PC-9 (cell line): ENCODE data around the gene NDST3. TPM values are rescaled to one million over a fixed set of nuclear protein-coding genes. Genes with fewer than 3 reads are reported as not detected.

Experiments
- BruUV-seq: library from RNA; stranded (reverse); fragments of 400-500 nt; replicated peaks from 2 replicates; lab custom pipeline; 2021; lab: Mats Ljungman, UMichigan
- CTCF ChIA-PET: fragments of 300-600 bp; sonication (Branson Sonifier 250); formaldehyde crosslinking; loops from one replicate; lab custom pipeline; 2022; ENCODE audit warnings: antibody characterized with exemption; lab: Charles Lee
- POLR2A ChIA-PET: fragments of 300-600 bp; sonication (Branson Sonifier 250); formaldehyde crosslinking; loops from one replicate; lab custom pipeline; 2022; ENCODE audit warnings: antibody characterized with exemption; ENCODE audit not compliant: unreplicated experiment; lab: Charles Lee
- DNase-seq, 2 experiments: peaks; one replicate each; pipeline versions ENCODE4 v3.0.0 to v3.0.0-alpha.2; 2015 to 2022; ENCODE audit warnings: mixed read lengths in 1 of 2
- H2AFZ ChIP-seq: fragments of 200-600 bp; sonication (generic); 2 replicates; pipeline ENCODE4 v1.8.1; 2017; ENCODE audit warnings: antibody characterized with exemption
- H3F3A ChIP-seq: fragments of 200-600 bp; sonication (generic); 2 replicates; pipeline ENCODE4 v1.8.1; 2017; ENCODE audit warnings: antibody characterized with exemption, mild to moderate bottlenecking, low read depth; ENCODE audit not compliant: insufficient read depth
- H3K27ac ChIP-seq: fragments of 200-600 bp; sonication (generic); 2 replicates; pipeline ENCODE4 v1.6.1; 2016; ENCODE audit warnings: mixed run types
- H3K27me3 ChIP-seq: fragments of 200-600 bp; sonication (generic); 2 replicates; pipeline ENCODE4 v1.6.1; 2016; ENCODE audit warnings: low read depth, mixed run types; ENCODE audit not compliant: insufficient read depth
- H3K36me3 ChIP-seq: fragments of 200-600 bp; sonication (generic); 2 replicates; pipeline ENCODE4 v1.6.1; 2016; ENCODE audit warnings: low read depth, mixed run types
- H3K4me1 ChIP-seq: fragments of 200-600 bp; sonication (generic); replicated peaks from 2 replicates; pipeline ENCODE4 v1.6.1; 2016; ENCODE audit warnings: mixed run types; ENCODE audit not compliant: insufficient read depth
- H3K4me2 ChIP-seq: fragments of 200-600 bp; sonication (generic); 2 replicates; pipeline ENCODE4 v1.6.1; 2017; ENCODE audit warnings: mixed run types
- H3K4me3 ChIP-seq: fragments of 200-600 bp; sonication (generic); 2 replicates; pipeline ENCODE4 v1.6.1; 2016; ENCODE audit warnings: mixed run types
- H3K79me2 ChIP-seq: fragments of 200-600 bp; sonication (generic); 2 replicates; pipeline ENCODE4 v1.6.1; 2017; ENCODE audit warnings: low read depth, mixed run types
- H3K9me2 ChIP-seq: fragments of 200-600 bp; sonication (generic); 2 replicates; pipeline ENCODE4 v1.8.1; 2017; ENCODE audit warnings: mild to moderate bottlenecking; ENCODE audit not compliant: insufficient read depth
- H3K9me3 ChIP-seq: fragments of 200-600 bp; sonication (generic); 2 replicates; pipeline ENCODE4 v1.8.1; 2016; ENCODE audit warnings: low read depth; ENCODE audit not compliant: insufficient read depth
- H4K20me1 ChIP-seq: fragments of 200-600 bp; sonication (generic); 2 replicates; pipeline ENCODE4 v1.8.1; 2017; ENCODE audit not compliant: insufficient read depth
- EZH2 ChIP-seq: fragments of 200-600 bp; sonication (generic); IDR thresholded peaks from 2 replicates; pipeline ENCODE4 v1.8.0; 2017; ENCODE audit warnings: antibody characterized with exemption, low read depth
- intact Hi-C: fragments of 100-400 bp; cut with micrococcal nuclease; formaldehyde crosslinking; loops from one replicate; pipeline ENCODE4 v1.10.0; 2022; ENCODE audit not compliant: unreplicated experiment
- total RNA-seq: library from RNA; stranded (reverse); gene quantifications from 2 replicates; pipeline ENCODE4 v1.2.3, GENCODE V29; 2021
- TF ChIP-seq, protein P1 (sequence below): fragments of 200-600 bp; sonication (generic); conservative IDR thresholded peaks from 2 replicates; pipeline ENCODE4 v1.6.1; 2017; ENCODE audit warnings: mixed run types, antibody characterized with exemption, mild to moderate bottlenecking, moderate library complexity

NDST3 gene
- total RNA-seq, 1 experiment from 2014 or later = 0.15 TPM

DNA sequence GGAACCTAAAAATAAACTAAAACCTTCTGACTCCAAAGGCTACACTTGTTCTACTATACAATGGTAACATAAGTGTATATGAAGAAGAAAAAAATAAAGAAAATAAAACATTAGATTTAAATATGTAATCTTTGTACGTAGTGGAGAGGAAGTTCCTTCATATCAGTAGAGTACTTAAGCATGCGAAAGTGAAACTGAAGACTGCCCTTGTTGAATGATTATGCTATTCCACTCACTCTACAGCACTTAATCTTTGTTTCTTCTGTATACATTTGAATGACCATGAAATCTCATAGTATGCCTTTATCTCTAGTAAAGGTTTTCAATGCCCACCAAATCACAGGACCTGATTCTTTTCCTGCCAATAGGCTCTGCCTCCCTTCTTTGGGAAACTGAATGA, 78.9 kb downstream of the NDST3 start:
- intact Hi-C loops = no loop called here
- Histone ChIP-seq H3K4me1 (no peaks in the 10 kb centered on the region), H2AFZ (no peak overlapping the region), H3K27ac (no peak overlapping the region), H3K79me2 (no peaks in the 10 kb centered on the region), H3F3A (no peaks in the 10 kb centered on the region), H3K4me3 (no peak overlapping the region), H3K9me2 (no peaks in the 10 kb centered on the region), H3K9me3 (no peaks in the 10 kb centered on the region), H3K36me3 (no peaks in the 10 kb centered on the region), H4K20me1 (no peaks in the 10 kb centered on the region), H3K4me2 (no peak overlapping the region), H3K27me3 (no peaks in the 10 kb centered on the region)
- no TSS peak for BruUV-seq
- no peak for DNase-seq
- ChIA-PET CTCF (no interaction called here), POLR2A (no interaction called here)
- TF ChIP-seq EZH2 = no peak
- TF ChIP-seq, protein P1, sequence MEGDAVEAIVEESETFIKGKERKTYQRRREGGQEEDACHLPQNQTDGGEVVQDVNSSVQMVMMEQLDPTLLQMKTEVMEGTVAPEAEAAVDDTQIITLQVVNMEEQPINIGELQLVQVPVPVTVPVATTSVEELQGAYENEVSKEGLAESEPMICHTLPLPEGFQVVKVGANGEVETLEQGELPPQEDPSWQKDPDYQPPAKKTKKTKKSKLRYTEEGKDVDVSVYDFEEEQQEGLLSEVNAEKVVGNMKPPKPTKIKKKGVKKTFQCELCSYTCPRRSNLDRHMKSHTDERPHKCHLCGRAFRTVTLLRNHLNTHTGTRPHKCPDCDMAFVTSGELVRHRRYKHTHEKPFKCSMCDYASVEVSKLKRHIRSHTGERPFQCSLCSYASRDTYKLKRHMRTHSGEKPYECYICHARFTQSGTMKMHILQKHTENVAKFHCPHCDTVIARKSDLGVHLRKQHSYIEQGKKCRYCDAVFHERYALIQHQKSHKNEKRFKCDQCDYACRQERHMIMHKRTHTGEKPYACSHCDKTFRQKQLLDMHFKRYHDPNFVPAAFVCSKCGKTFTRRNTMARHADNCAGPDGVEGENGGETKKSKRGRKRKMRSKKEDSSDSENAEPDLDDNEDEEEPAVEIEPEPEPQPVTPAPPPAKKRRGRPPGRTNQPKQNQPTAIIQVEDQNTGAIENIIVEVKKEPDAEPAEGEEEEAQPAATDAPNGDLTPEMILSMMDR = no peak

- POLR2A ChIA-PET = no interaction called here
- intact Hi-C loops = no loop called here
- H2AFZ ChIP-seq = no peak overlapping the region
Measured at GRCh38 chr4:118114720-118115119, 80.4 kb downstream of the NDST3 start.

GRCh38 chr4:118120120-118120760, 86.0 kb downstream of the NDST3 start:
- Histone ChIP-seq H3K27me3 (no peaks in the 10 kb centered on the region), H3K36me3 (no peaks in the 10 kb centered on the region), H3K9me3 (no peaks in the 10 kb centered on the region), H3F3A (no peaks in the 10 kb centered on the region), H3K4me3 (no peak overlapping the region), H3K79me2 (no peaks in the 10 kb centered on the region), H3K4me1 (no peaks in the 10 kb centered on the region), H4K20me1 (no peaks in the 10 kb centered on the region), H3K9me2 (no peaks in the 10 kb centered on the region), H2AFZ (no peak overlapping the region), H3K27ac (no peak overlapping the region), H3K4me2 (no peak overlapping the region)
- BruUV-seq = no TSS peak
- intact Hi-C loops = no loop called here
- POLR2A ChIA-PET = no interaction called here
- CTCF ChIA-PET = no interaction called here
- TF ChIP-seq, protein P1 = no peak
- no peak for TF ChIP-seq EZH2
- no peak for DNase-seq

More at GRCh38 chr4:118114720-118115119, 80.4 kb downstream of the NDST3 start:
- no peaks in the 10 kb centered on the region for H3K9me3 ChIP-seq
- no peak for DNase-seq
- H3F3A ChIP-seq = no peaks in the 10 kb centered on the region
- no peak overlapping the region for H3K4me2 ChIP-seq
- no peak overlapping the region for H3K27ac ChIP-seq
- no peaks in the 10 kb centered on the region for H3K4me1 ChIP-seq
- TF ChIP-seq, protein P1 = no peak
- TF ChIP-seq EZH2 = no peak
- H3K27me3 ChIP-seq = no peaks in the 10 kb centered on the region
- no peak overlapping the region for H3K4me3 ChIP-seq
- H3K79me2 ChIP-seq = no peaks in the 10 kb centered on the region
- no peaks in the 10 kb centered on the region for H3K9me2 ChIP-seq
- CTCF ChIA-PET = no interaction called here
- BruUV-seq = no TSS peak
- H4K20me1 ChIP-seq = no peaks in the 10 kb centered on the region
- H3K36me3 ChIP-seq = no peaks in the 10 kb centered on the region
